H1 (cell line): Measurements from ENCODE around the gene NCOA1.

Source experiments
- BRCA1 ChIP-seq: IDR thresholded peaks from 2 replicates; pipeline ENCODE4 v1.6.1; 2012; ENCODE audit warnings: low read depth, low read length, improper control_type of control experiment
- EZH2 ChIP-seq: fragments of 200-600 bp; sonication (generic); IDR thresholded peaks from 2 replicates; pipeline ENCODE4 v1.7.1; 2012; ENCODE audit warnings: low read depth, mild to moderate bottlenecking, moderate library complexity, low read length, inconsistent platforms; ENCODE audit not compliant: severe bottlenecking
- POLR2A ChIP-seq, 2 experiments: IDR thresholded peaks; 1 replicate in 1 of 2; 2 replicates in 1 of 2; pipeline ENCODE4 v1.6.1; 2011; ENCODE audit warnings: low read depth in 2 of 2, low read length in 2 of 2, mild to moderate bottlenecking in 2 of 2; ENCODE audit errors: control extremely low read depth in 1 of 2
- POLR2AphosphoS5 ChIP-seq: IDR thresholded peaks from 2 replicates; pipeline ENCODE4 v1.6.1; 2011; ENCODE audit warnings: low read depth, low read length
- RAD21 ChIP-seq, 2 experiments: IDR thresholded peaks in 1 of 2; conservative IDR thresholded peaks in 1 of 2; 2 replicates each; pipeline ENCODE4 v1.6.1; 2011; ENCODE audit warnings: low read depth in 2 of 2, low read length in 2 of 2, improper control_type of control experiment in 1 of 2, inconsistent platforms in 1 of 2, mild to moderate bottlenecking in 1 of 2, moderate library complexity in 1 of 2
- SUZ12 ChIP-seq: fragments of 200-600 bp; sonication (generic); IDR thresholded peaks from 2 replicates; pipeline ENCODE4 v1.6.1; 2012; ENCODE audit warnings: mild to moderate bottlenecking, inconsistent platforms, low read length, moderate library complexity, mixed read lengths
- TF ChIP-seq, protein P1 (sequence below), 3 experiments: IDR thresholded peaks; 1 replicate in 2 of 3; 2 replicates in 1 of 3; pipeline versions ENCODE4 v1.5.1 to v1.6.1; 2011; ENCODE audit warnings: low read length in 3 of 3, mild to moderate bottlenecking in 3 of 3, inconsistent platforms in 2 of 3, low read depth in 1 of 3, moderate library complexity in 1 of 3; ENCODE audit not compliant: insufficient read depth in 1 of 3; ENCODE audit errors: control extremely low read depth in 1 of 3
- TF ChIP-seq, protein P2 (sequence below): IDR thresholded peaks from 2 replicates; pipeline ENCODE4 v1.6.1; 2012; ENCODE audit warnings: inconsistent platforms

DNA sequence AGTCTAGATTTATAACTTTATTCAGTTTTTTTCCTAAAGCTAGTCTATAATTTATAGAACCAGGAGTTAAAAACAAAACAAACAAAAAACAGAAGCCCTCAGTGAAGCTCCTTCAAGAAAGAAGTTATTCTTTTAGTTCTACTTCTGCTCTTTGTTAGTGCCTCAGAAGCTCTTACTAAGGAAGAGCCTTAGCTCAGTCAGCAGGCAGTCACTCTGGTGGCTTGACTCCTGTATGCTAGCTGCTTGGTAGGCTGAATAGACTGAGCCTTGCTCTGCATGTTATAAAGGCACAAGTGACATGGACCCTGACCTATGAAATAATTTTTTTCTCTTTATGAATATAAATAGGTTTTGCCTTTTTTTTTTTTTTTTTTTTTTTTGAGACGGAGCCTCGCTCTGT, 24.8 kb downstream of the NCOA1 start:
- no peak for TF ChIP-seq POLR2A (IDR thresholded peaks at IDR 0.05; ENCODE audit: control extremely low read depth in 1 of 2, low read depth in 2 of 2, low read length in 2 of 2)
- TF ChIP-seq, protein P1, sequence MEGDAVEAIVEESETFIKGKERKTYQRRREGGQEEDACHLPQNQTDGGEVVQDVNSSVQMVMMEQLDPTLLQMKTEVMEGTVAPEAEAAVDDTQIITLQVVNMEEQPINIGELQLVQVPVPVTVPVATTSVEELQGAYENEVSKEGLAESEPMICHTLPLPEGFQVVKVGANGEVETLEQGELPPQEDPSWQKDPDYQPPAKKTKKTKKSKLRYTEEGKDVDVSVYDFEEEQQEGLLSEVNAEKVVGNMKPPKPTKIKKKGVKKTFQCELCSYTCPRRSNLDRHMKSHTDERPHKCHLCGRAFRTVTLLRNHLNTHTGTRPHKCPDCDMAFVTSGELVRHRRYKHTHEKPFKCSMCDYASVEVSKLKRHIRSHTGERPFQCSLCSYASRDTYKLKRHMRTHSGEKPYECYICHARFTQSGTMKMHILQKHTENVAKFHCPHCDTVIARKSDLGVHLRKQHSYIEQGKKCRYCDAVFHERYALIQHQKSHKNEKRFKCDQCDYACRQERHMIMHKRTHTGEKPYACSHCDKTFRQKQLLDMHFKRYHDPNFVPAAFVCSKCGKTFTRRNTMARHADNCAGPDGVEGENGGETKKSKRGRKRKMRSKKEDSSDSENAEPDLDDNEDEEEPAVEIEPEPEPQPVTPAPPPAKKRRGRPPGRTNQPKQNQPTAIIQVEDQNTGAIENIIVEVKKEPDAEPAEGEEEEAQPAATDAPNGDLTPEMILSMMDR (IDR thresholded peaks at IDR 0.05; ENCODE audit: control extremely low read depth in 1 of 3, insufficient read depth in 1 of 3, low read depth in 1 of 3, low read length in 3 of 3), result no peak
- no peak for TF ChIP-seq RAD21 (IDR thresholded peaks at IDR 0.05 in 1 of 2, conservative IDR thresholded peaks at IDR 0.05 in 1 of 2; ENCODE audit: low read depth in 2 of 2, low read length in 2 of 2)
- TF ChIP-seq, protein P2, sequence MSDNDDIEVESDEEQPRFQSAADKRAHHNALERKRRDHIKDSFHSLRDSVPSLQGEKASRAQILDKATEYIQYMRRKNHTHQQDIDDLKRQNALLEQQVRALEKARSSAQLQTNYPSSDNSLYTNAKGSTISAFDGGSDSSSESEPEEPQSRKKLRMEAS, result no peak
- TF ChIP-seq POLR2AphosphoS5, result no peak
- no peak for TF ChIP-seq SUZ12
- no peak for TF ChIP-seq BRCA1
- TF ChIP-seq EZH2, result no peak
